Measurements from ENCODE around the gene MRPL19. TPM values are rescaled to one million over a fixed set of nuclear protein-coding genes. Genes with fewer than 3 reads are reported as not detected.

Gene MRPL19
- total RNA-seq, 1 experiment from 2014 or later, result 88.3 TPM

- DNase-seq (ENCODE audit: low read depth), result no peak
These were observed 30.2 kb upstream of the MRPL19 start for GRCh38 chr2:75616406-75616805.

DNA sequence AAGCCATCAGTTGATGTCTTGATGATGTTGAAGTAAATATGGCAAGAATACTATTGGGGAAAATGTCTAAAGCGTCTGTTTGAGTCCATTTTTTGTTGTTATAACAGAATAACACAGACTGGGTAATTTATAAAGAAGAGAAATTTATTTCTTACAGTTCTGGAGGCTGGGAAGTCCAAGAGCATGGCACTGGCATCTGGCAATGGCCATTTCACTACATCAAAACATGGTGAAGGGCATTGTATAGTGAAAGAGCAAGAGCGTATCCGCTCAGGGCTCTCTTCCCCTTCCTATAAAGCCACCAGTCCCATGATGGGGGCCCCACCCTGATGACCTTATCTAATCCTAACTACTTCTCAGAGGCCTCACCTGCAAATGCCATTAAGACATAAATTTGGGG is 29.6 kb upstream of the MRPL19 start:
- DNase-seq (ENCODE audit: low read depth), result no peak

GRCh38 chr2:75619956-75620740 is 26.4 kb upstream of the MRPL19 start:
- DNase-seq (ENCODE audit: low read depth), result no peak

- DNase-seq (ENCODE audit: low read depth), result no peak
These were observed 25.4 kb upstream of the MRPL19 start for GRCh38 chr2:75621228-75621627.

DNA sequence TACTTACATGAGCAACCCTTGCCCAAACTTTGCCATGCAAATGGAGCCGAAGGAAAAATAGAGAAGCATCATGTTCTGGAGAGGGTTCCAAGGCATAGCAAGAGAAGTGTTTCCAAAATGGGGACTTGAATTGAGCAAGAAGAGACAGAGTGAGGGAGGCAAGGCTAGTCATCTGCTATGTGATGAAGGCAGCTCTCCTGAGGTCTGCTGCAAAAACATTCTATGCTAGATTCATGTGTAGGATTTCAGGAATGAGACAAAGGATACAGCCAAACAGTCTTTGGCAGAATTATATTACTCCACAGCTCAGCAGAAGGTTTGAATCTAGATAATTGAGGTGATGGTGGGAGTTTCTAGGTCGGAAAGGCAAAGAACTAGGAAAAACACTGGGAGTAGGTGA is 24.1 kb upstream of the MRPL19 start:
- no peak for DNase-seq (ENCODE audit: low read depth)

DNA sequence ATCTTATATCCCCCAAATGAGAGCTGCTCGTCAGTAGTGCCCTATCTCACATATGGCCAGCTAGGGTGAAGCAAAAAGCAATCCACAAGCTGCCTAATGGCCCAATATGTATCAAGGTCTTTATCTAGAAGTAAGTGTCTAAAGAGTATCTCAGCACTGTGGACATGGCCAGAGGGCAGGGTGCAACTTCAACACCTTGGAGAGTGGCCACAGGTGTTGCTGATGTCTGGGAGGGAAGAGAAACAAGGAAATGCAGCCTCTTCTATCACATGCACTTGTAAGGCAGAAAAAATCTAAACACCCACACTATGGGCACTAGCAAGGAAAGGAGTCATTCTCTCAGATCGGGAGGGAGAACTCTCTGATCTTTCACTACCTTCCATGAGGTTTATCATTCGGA is 23.7 kb upstream of the MRPL19 start:
- no peak for DNase-seq (ENCODE audit: low read depth)

- DNase-seq (ENCODE audit: low read depth), result peak; percentile 82
These were observed 18.6 kb upstream of the MRPL19 start for GRCh38 chr2:75627902-75628504.

GRCh38 chr2:75632091-75632701 is 14.4 kb upstream of the MRPL19 start:
- no peak for DNase-seq (ENCODE audit: low read depth)

- DNase-seq (ENCODE audit: low read depth), result no peak
These were observed 13.8 kb upstream of the MRPL19 start for GRCh38 chr2:75632813-75633212.

DNA sequence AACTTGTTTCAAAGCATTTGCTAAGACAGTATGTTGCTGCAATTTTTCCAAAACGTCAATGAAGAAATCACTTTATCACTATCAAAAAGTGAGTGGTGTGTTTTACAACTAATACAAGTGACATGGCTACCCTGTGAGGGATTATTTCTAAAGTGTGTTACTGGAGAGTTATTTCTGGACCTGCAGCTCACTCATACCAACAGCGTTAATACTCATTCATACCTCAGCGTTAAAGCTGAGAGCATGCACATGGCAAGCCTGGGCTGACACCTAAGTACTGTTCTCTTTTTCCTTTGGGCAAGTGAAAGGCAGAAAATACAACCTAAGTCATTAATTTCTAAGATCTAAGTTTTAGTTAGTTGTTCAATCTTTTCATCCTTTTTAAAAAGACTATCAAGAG is 13.0 kb upstream of the MRPL19 start:
- DNase-seq (ENCODE audit: low read depth), result no peak

GRCh38 chr2:75634945-75635344 is 11.6 kb upstream of the MRPL19 start:
- DNase-seq (ENCODE audit: low read depth), result no peak

DNA sequence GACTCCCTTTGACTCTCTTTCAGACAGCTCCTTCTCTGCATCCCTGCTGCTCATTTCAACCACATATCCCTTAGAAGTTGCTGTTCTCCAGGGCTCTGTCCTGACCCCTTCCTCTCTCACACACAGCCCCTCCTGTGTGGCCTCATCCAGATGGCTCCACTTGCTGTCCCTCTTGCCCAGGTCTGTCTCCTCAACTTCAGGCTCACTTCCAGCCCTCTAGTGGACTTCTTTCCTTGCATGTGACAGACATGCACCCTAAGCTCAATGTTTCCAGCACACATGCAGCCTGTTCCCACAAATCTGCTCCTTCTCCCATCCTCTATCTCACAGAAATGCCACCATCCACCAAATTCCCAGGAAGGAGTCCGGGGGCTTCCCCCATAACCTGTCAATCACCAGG is 9.0 kb upstream of the MRPL19 start:
- DNase-seq (ENCODE audit: low read depth), result no peak

DNA sequence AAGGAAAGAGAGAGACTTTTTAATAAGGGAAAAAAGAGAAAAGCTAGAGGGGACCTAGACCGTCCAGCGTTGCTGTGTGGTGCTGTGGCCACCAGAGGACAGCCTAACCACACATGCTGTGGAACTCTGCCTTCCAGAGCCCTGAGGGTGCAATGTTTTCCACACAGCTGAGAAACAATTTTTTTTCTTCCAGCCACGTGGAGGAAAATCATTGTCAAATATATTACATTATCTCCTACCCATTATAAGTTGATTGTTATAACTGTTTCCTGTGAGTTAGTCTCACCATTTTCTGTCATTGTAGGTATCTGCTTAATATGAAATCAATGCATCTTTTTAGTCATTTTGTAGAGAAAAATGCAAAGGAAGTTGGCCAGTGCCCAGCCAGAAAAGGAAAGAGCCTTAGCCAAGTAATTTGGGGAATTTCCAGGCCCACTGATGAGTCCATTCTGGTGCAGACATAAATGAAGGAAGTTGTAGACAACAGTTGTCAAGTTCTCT is 5.9 kb upstream of the MRPL19 start:
- DNase-seq (ENCODE audit: low read depth), result peak; percentile 80

- no peak for DNase-seq (ENCODE audit: low read depth)
These were observed 5.0 kb upstream of the MRPL19 start for GRCh38 chr2:75641587-75641986.

- no peak for DNase-seq (ENCODE audit: low read depth)
These were observed 2.6 kb upstream of the MRPL19 start for GRCh38 chr2:75643980-75644379.

- no peak for DNase-seq (ENCODE audit: low read depth)
These were observed 940 bp upstream of the MRPL19 start for GRCh38 chr2:75645643-75646042.

DNA sequence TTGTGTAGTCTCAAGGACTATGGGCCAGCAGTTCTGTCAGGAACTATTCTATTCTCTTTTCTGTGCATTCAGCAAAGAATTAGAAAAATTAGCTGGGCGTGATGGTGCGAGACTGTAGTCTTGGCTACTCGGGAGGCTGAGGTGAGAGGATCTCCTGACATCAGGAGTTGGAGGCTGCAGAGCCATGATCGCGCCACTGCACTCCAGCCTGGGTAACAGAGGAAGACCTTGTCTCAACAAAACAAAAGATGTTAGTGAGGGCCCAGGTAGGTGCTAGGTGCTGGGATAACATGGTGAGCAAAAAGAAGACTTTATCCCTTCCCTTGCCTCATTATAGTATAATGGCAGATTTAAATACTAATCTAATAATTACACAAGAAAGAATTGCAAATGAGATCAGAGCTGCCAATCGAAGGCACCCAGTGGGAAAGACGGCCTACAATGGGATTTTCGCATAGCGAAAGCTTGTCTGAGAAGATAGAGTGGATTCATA is 447 bp upstream of the MRPL19 start:
- DNase-seq (ENCODE audit: low read depth), result no peak

GRCh38 chr2:75647771-75648170 is 1.2 kb downstream of the MRPL19 start:
- no peak for DNase-seq (ENCODE audit: low read depth)

DNA sequence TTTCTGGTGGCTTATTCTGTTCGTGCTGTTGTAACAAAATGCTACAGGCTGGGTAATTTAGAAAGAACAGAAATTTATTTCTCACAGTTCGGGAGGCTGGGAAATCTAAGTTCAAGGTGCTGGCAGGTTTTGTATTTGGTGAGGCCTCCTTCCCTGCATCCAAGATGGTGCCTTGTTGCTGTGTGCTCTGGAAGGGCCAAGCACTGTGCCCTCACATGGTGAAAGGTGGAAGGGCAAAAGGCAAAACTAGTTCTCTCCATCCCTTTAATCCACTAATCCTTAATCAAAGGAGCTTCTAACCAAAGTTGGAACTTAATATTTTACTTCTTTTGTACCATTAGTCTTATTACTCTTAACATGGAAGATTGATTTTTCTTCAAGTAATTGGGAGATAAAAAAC is 7.4 kb downstream of the MRPL19 start:
- DNase-seq (ENCODE audit: low read depth), result no peak

GRCh38 chr2:75655861-75656260 is 9.3 kb downstream of the MRPL19 start:
- no peak for DNase-seq (ENCODE audit: low read depth)

DNA sequence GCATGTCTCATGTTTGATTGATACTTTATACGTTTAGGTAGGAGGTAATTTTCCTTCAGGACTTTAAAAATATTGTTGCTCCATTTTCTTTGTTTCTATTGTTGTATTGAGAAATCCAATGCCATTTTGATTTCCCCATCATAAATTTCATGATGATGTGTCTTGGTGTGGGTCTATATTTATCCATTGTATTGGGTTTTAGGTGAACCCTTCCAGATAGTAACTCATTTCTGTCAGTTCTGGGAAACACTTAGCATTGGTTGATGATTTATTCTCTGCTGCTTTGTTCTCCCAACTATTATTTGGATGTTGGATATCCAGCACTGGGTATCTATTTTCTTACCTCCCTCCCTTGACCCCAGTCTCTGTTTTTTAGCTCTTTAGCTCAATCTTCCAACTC is 10.0 kb downstream of the MRPL19 start:
- DNase-seq (ENCODE audit: low read depth), result no peak

- DNase-seq (ENCODE audit: low read depth), result no peak
These were observed 11.2 kb downstream of the MRPL19 start for GRCh38 chr2:75657798-75658197.

DNA sequence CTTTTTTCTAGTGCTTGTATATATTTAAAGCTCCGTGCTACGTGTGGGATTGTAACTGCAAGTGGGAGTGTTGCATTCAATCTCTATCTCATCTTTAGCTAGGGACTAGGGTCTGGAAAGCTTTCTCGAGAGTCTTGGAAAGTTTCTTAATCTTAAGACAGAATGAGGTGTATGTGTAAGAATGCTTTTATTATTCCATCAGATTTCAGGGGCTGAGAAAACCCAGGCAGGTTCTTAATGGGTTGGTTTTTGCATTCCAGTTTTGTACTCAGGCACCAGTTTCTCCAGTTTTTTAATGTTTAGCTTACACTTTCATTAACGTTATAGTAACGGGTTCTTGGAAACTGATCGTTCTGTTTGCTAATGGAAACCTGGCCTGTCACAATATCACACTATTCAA is 20.3 kb downstream of the MRPL19 start:
- no peak for DNase-seq (ENCODE audit: low read depth)

Data from Daoy (cell line).